ENCODE data around the gene HAO2.
"Not testable (repeated sequence)": the region's sequence is repeated elsewhere in the genome, so short reads cannot be mapped to it uniquely, and the experiment has no call there.

Gene HAO2

GRCh38 chr1:119368554-119368953 lies at the start of gene HAO2:
HAO2 (plus strand) TSS chr1:119368785; CDS start chr1:119381086, 12,301 bp downstream.
- DNase-seq: no peak

- DNase-seq: no peak
Measured at GRCh38 chr1:119320100-119320499, 48.5 kb upstream of the HAO2 start.

GRCh38 chr1:119321666-119322419 lies 46.7 kb upstream of the HAO2 start:
- peak; percentile 46 to 66 for DNase-seq

- DNase-seq: no peak
Measured at GRCh38 chr1:119323216-119323982, 45.2 kb upstream of the HAO2 start.

- no peak for DNase-seq
Measured at GRCh38 chr1:119324198-119324597, 44.4 kb upstream of the HAO2 start.

GRCh38 chr1:119326251-119326650 lies 42.3 kb upstream of the HAO2 start:
- DNase-seq: no peak

GRCh38 chr1:119327094-119327449 lies 41.5 kb upstream of the HAO2 start:
- no peak for DNase-seq

- DNase-seq: no peak
Measured at GRCh38 chr1:119327450-119328155, 41.0 kb upstream of the HAO2 start.

GRCh38 chr1:119329541-119330461 lies 38.8 kb upstream of the HAO2 start:
- peak; percentile 13 to 60 for DNase-seq

GRCh38 chr1:119330466-119331189 lies 38.0 kb upstream of the HAO2 start:
- no peak for DNase-seq

GRCh38 chr1:119331190-119331515 lies 37.4 kb upstream of the HAO2 start:
- peak; percentile 7 to 22 for DNase-seq

- no peak for DNase-seq
Measured at GRCh38 chr1:119331915-119332314, 36.7 kb upstream of the HAO2 start.

GRCh38 chr1:119332622-119333021 lies 36.0 kb upstream of the HAO2 start:
- DNase-seq: no peak

GRCh38 chr1:119333163-119333896 lies 35.3 kb upstream of the HAO2 start:
- DNase-seq: no peak

GRCh38 chr1:119333897-119334250 lies 34.7 kb upstream of the HAO2 start:
- not testable (repeated sequence) for DNase-seq

- DNase-seq: no peak
Measured at GRCh38 chr1:119336848-119337247, 31.7 kb upstream of the HAO2 start.

- DNase-seq: no peak
Measured at GRCh38 chr1:119338004-119338403, 30.6 kb upstream of the HAO2 start.

- no peak for DNase-seq
Measured at GRCh38 chr1:119338757-119339156, 29.8 kb upstream of the HAO2 start.

GRCh38 chr1:119340861-119341261 lies 27.7 kb upstream of the HAO2 start:
- DNase-seq: no peak

- DNase-seq: no peak
Measured at GRCh38 chr1:119341372-119341947, 27.1 kb upstream of the HAO2 start.

- DNase-seq: no peak
Measured at GRCh38 chr1:119345398-119345797, 23.2 kb upstream of the HAO2 start.
